HFF-Myc (cell line): ENCODE data around the gene IFNGR1.
"Not testable (repeated sequence)": the region's sequence is repeated elsewhere in the genome, so short reads cannot be mapped to it uniquely, and the experiment has no call there.

Experiments used
- DNase-seq: peaks from one replicate; pipeline ENCODE4 v3.0.0-alpha.2; 2011; ENCODE audit warnings: low read depth; ENCODE audit errors: extremely low read depth
- H3K4me3 ChIP-seq: replicated peaks from 2 replicates; pipeline ENCODE4 v1.5.1; 2011; ENCODE audit warnings: low read depth, mild to moderate bottlenecking, control low read depth, low read length
- TF ChIP-seq, protein P1 (sequence below): IDR thresholded peaks from 2 replicates; pipeline ENCODE4 v1.5.1; 2012; ENCODE audit warnings: mild to moderate bottlenecking, low read depth, low read length, control low read depth; ENCODE audit errors: missing control alignments

Gene IFNGR1

DNA sequence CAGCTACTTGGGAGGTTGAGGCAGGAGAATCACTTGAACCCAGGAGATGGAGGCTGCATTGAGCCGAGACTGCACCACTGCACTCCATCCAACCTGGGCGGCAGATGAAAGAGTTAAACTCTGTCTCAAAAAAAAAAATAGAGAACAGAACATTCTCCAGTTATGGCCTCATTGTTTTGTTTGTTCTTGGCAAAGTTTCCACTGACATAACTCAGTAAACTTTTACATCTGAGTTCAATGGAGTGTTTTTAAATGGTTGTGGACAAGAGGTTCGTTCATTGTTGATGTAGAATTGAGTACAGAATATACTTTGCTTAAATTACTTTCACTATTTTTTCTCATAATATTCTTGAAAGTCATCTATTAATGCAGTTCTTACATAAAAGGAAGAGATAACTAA lies 42.2 kb upstream of the IFNGR1 start:
- TF ChIP-seq, protein P1, sequence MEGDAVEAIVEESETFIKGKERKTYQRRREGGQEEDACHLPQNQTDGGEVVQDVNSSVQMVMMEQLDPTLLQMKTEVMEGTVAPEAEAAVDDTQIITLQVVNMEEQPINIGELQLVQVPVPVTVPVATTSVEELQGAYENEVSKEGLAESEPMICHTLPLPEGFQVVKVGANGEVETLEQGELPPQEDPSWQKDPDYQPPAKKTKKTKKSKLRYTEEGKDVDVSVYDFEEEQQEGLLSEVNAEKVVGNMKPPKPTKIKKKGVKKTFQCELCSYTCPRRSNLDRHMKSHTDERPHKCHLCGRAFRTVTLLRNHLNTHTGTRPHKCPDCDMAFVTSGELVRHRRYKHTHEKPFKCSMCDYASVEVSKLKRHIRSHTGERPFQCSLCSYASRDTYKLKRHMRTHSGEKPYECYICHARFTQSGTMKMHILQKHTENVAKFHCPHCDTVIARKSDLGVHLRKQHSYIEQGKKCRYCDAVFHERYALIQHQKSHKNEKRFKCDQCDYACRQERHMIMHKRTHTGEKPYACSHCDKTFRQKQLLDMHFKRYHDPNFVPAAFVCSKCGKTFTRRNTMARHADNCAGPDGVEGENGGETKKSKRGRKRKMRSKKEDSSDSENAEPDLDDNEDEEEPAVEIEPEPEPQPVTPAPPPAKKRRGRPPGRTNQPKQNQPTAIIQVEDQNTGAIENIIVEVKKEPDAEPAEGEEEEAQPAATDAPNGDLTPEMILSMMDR = no peak
- no peak overlapping the region for H3K4me3 ChIP-seq
- DNase-seq = no peak

DNA sequence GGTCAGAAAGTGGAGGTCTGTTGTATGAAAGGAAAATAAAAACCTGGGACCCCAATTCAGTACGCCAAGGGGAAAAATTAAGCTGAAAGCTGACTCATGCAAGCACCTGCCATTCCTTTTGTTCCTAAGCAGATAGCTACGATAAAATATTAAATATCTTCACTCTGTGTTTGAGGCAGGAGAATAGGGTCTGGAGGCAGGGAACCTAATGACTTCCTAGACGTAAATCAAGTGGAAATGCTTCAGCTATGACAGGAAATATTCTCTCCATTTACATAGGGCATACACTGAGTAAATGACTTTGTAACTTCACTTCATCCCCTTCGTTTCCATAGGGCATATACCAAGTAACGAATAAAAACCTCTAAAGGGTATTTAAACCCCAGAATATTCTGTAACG lies 41.0 kb upstream of the IFNGR1 start:
- TF ChIP-seq, protein P1 = no peak
- DNase-seq = no peak
- no peak overlapping the region for H3K4me3 ChIP-seq

DNA sequence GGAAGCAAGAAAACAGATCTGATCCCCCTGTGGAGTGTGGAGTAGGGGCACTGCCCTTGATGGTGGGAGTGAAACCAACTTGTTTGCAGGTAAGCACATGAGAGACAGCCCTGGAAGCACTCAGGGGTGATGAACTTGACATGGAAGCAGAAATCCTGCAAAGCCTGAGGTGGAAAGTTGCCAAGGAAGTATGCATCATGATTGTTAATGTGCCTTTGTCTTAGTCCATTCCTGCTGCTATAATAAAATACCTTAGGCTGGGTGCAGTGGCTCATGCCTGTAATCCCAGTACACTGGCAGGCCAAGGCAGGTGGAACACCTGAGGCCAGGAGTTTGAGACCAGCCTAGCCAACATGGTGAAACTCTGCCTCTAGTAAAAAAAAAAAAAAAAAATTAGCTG lies 40.2 kb upstream of the IFNGR1 start:
- H3K4me3 ChIP-seq = no peak overlapping the region
- TF ChIP-seq, protein P1 = no peak
- DNase-seq = no peak

DNA sequence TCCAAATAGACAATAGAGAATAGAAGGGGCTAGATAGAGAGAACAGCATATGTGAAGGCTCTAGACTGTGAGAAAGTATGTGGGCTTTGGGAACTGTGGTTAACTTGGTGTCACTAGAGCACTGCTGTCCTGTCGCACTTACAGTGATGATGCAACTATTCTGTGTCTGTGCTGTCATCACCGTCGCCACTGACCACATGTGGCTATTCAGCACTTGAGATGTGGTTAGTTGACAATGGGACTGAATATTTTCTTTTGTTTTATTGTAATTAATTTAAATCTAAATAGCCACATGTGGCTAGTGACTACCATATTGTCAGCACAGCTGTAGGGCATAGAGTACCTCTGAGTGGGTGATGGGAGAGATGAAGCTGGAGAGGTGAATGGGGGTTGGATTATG lies 39.0 kb upstream of the IFNGR1 start:
- no peak for DNase-seq
- TF ChIP-seq, protein P1 = no peak

DNA sequence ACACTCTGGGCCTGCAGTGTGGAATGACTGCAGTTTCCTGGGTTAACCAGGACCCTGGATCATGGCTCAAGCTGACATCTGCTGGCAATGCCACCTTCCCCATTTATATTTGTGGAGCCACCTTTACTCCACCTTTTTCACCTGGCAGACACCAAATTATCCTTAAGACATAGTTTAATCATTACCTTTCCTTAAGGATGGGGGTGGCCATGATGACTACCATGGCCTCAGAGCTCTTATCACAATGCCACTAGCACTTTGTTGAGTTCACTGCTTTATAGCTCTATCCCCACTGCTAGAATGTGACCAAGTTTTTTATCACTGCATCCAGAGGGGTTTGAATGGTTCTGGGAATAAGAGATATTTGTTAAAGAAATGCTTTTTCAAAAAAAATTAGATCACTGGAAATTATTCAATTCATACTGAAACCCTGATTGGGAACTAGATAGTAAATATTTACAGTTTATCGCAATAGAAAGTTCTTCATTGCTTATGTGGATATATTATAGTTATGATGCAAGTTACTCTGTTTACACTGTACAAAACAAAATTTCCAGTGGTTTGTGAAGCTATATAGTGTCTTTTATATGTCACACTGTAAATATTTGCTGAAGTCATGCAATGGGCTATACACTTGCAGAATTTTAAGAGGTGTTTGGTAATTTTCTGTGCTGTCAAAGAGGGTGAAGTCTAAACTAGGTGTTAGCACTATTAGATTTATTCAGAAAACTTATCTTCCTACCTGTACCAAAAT lies 37.3 kb upstream of the IFNGR1 start:
- H3K4me3 ChIP-seq = no peak overlapping the region
- no peak for DNase-seq
- TF ChIP-seq, protein P1 = no peak

More for the DNA sequence above, 39.0 kb upstream of the IFNGR1 start:
- H3K4me3 ChIP-seq = no peak overlapping the region

DNA sequence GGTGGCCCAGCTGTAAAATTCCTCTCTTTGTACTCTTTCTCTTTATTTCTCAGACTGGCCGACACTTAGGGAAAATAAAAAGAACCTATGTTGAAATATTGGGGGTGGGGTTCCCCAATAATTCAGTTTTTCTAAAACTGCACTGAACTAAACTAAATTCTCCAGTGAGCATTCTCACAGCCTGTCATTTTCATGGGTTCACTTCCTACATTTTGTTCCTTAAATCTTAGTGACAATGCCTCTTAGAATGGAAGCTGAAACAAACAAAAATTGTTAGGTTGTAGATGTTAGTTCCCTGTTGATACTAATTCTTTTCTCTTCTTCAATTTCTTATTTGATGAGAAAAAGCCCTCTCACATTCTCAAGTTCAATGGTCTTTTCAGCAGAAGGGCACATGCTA lies 35.8 kb upstream of the IFNGR1 start:
- TF ChIP-seq, protein P1 = no peak
- no peak overlapping the region for H3K4me3 ChIP-seq
- no peak for DNase-seq

DNA sequence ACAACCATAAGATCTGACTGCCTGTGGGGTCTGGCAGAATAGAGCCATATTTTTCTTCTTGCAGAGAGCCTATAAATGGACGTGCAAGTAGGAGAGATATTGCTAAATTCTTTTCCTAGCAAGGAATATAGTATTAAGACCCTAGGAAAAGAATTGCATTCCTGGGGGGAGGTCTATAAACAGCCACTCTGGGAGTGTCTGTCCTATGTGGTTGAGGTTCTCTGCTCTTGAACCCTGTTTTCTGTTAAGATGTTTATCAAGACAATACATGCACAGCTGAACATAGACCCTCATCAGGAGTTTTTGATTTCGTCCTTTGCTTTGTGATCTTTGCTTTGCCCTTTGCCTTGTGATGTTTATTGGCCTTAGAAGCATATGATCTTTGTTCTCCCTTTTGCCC lies 35.2 kb upstream of the IFNGR1 start:
- not testable (repeated sequence) for DNase-seq, H3K4me3 ChIP-seq
